H1 (cell line): ENCODE data around the gene PPARA. TPM values are rescaled to one million over a fixed set of nuclear protein-coding genes. Genes with fewer than 3 reads are reported as not detected.

Experiments used
- ATF2 ChIP-seq: IDR thresholded peaks from 2 replicates; pipeline ENCODE4 v1.6.1; 2012; ENCODE audit warnings: low read length, inconsistent platforms
- FOSL1 ChIP-seq: IDR thresholded peaks from 2 replicates; pipeline ENCODE4 v1.6.1; 2011; ENCODE audit warnings: mild to moderate bottlenecking, low read depth, low read length, moderate library complexity; ENCODE audit not compliant: insufficient read depth
- NRF1 ChIP-seq: IDR thresholded peaks from 2 replicates; pipeline ENCODE4 v1.6.1; 2011; ENCODE audit warnings: mild to moderate bottlenecking, low read depth, low read length, improper control_type of control experiment
- polyA plus RNA-seq, 7 experiments: library from polyadenylated mRNA; depleted of rRNA in 3 of 7; stranded (reverse) in 5 of 7; unstranded in 2 of 7; fragments of >200 nt in 5 of 7; fragments of 200-250 nt in 2 of 7; gene quantifications; 1 replicate in 5 of 7; 2 replicates in 1 of 7; 4 replicates in 1 of 7; pipeline versions ENCODE4 v1.2.1 to v1.2.3, GENCODE V29; 2011 to 2013; ENCODE audit warnings: missing spikeins in 2 of 7, mixed read lengths in 2 of 7
- total RNA-seq: library from RNA; stranded (reverse); fragmentation: NEBNext Ultra II Directional; extraction: Animal tissue kit (Norgen Biotek cat#: 25700); gene quantifications from 2 replicates; pipeline ENCODE4 v1.2.1, GENCODE V29; 2021

PPARA gene
- total and polyA plus RNA-seq, 2 of the 8 experiments (the other 6 are each of a cell fraction or from before 2014, with no cell fraction given): 3.1 to 8.2 TPM

- no peak for TF ChIP-seq ATF2
- no peak for TF ChIP-seq NRF1
- TF ChIP-seq FOSL1: no peak
These were observed 36.3 kb upstream of the PPARA start (continued) for GRCh38 chr22:46113910-46114517.
